IMR-90 (cell line): ENCODE results near the gene PPIL4. TPM values are rescaled to one million over a fixed set of nuclear protein-coding genes. Genes with fewer than 3 reads are reported as not detected.

Experiments
- ATAC-seq: fragments of 200-7000 bp; cut with Tn5 transposase; 2 replicates; pipeline ENCODE4 v1.9.1; 2020; ENCODE audit warnings: low read depth, mild to moderate bottlenecking, moderate library complexity
- BruUV-seq: library from RNA; stranded (reverse); fragments of 400-500 nt; replicated peaks from 2 replicates; lab custom pipeline; 2021; lab: Mats Ljungman, UMichigan
- CTCF ChIA-PET: fragments of 300-600 bp; formaldehyde crosslinking; extraction: SDS; loops from one replicate; lab custom pipeline; 2021; ENCODE audit warnings: antibody characterized with exemption; lab: Yijun Ruan, JAX
- POLR2A ChIA-PET: fragments of 300-600 bp; sonication (Branson Sonifier 250); formaldehyde crosslinking; loops from one replicate; lab custom pipeline; 2022; ENCODE audit warnings: antibody characterized with exemption; ENCODE audit not compliant: unreplicated experiment; lab: Charles Lee
- DNase-seq: peaks from one replicate; pipeline ENCODE4 v3.0.0; 2013
- H2AFZ ChIP-seq: replicated peaks from 2 replicates; pipeline ENCODE3; 2013; ENCODE audit warnings: low read length, mild to moderate bottlenecking; ENCODE audit not compliant: poor library complexity
- H2AK5ac ChIP-seq: 2 replicates; pipeline ENCODE4 v1.6.1; 2013; ENCODE audit warnings: low read depth, low read length, inconsistent platforms
- H2AK9ac ChIP-seq: replicated peaks from 2 replicates; pipeline ENCODE3; 2013; ENCODE audit warnings: mild to moderate bottlenecking, low read depth, low read length, moderate library complexity; ENCODE audit not compliant: poor library complexity
- H2BK120ac ChIP-seq: 2 replicates; pipeline ENCODE4 v1.6.1; 2013; ENCODE audit warnings: low read depth, low read length, inconsistent platforms
- H2BK15ac ChIP-seq: 3 replicates; pipeline ENCODE4 v1.6.1; 2013; ENCODE audit warnings: low read depth, low read length, inconsistent platforms
- H2BK20ac ChIP-seq: 2 replicates; pipeline ENCODE4 v1.6.1; 2013; ENCODE audit warnings: low read depth, mild to moderate bottlenecking, inconsistent platforms, low read length, moderate library complexity
- H2BK5ac ChIP-seq: 2 replicates; pipeline ENCODE4 v1.6.1; 2013; ENCODE audit warnings: mild to moderate bottlenecking, low read depth, low read length, inconsistent platforms; ENCODE audit not compliant: poor library complexity, severe bottlenecking
- H3K14ac ChIP-seq: replicated peaks from 2 replicates; pipeline ENCODE4 v1.6.1; 2013; ENCODE audit warnings: low read depth, low read length, inconsistent platforms
- H3K18ac ChIP-seq: 2 replicates; pipeline ENCODE4 v1.6.1; 2013; ENCODE audit warnings: low read depth, low read length, control low read depth
- H3K23ac ChIP-seq: 2 replicates; pipeline ENCODE4 v1.6.1; 2013; ENCODE audit warnings: low read depth, low read length, inconsistent platforms
- H3K27ac ChIP-seq: 2 replicates; pipeline ENCODE4 v1.5.1; 2013; ENCODE audit warnings: mild to moderate bottlenecking, control low read depth, low read length; ENCODE audit not compliant: insufficient read depth
- H3K27me3 ChIP-seq: 2 replicates; pipeline ENCODE4 v1.6.1; 2013; ENCODE audit warnings: low read length; ENCODE audit not compliant: control insufficient read depth, insufficient read depth
- H3K36me3 ChIP-seq: 2 replicates; pipeline ENCODE4 v1.6.1; 2013; ENCODE audit warnings: low read length, mixed read lengths; ENCODE audit not compliant: control insufficient read depth, insufficient read depth
- H3K4ac ChIP-seq: 2 replicates; pipeline ENCODE4 v1.6.1; 2013; ENCODE audit warnings: low read depth, low read length, inconsistent platforms
- H3K4me1 ChIP-seq: 2 replicates; pipeline ENCODE4 v1.6.1; 2013; ENCODE audit warnings: low read length, mixed read lengths; ENCODE audit not compliant: control insufficient read depth, insufficient read depth
- H3K4me2 ChIP-seq: 2 replicates; pipeline ENCODE4 v1.6.1; 2013; ENCODE audit warnings: low read depth, mild to moderate bottlenecking, control low read depth, low read length, moderate library complexity
- H3K4me3 ChIP-seq: 2 replicates; pipeline ENCODE4 v1.5.1; 2013; ENCODE audit warnings: low read depth, mild to moderate bottlenecking, control low read depth, low read length, moderate library complexity; ENCODE audit not compliant: insufficient read depth
- H3K56ac ChIP-seq: 2 replicates; pipeline ENCODE4 v1.6.1; 2013; ENCODE audit warnings: low read length, inconsistent platforms; ENCODE audit not compliant: insufficient read depth; ENCODE audit errors: extremely low read depth
- H3K79me1 ChIP-seq, 2 experiments: 2 replicates each; pipeline ENCODE4 v1.6.1; 2013; ENCODE audit warnings: low read length in 2 of 2, inconsistent platforms in 1 of 2, low read depth in 1 of 2
- H3K9ac ChIP-seq: 2 replicates; pipeline ENCODE4 v1.6.1; 2013; ENCODE audit warnings: low read depth, low read length, control low read depth
- H3K9me1 ChIP-seq: 2 replicates; pipeline ENCODE4 v1.6.1; 2013; ENCODE audit warnings: low read length, inconsistent platforms; ENCODE audit not compliant: insufficient read depth
- H3K9me3 ChIP-seq: 2 replicates; pipeline ENCODE4 v1.6.1; 2013; ENCODE audit warnings: low read length; ENCODE audit not compliant: control insufficient read depth, insufficient read depth
- H4K20me1 ChIP-seq: 2 replicates; pipeline ENCODE4 v1.6.1; 2013; ENCODE audit warnings: low read length, inconsistent platforms; ENCODE audit not compliant: insufficient read depth
- H4K5ac ChIP-seq: 2 replicates; pipeline ENCODE4 v1.6.1; 2013; ENCODE audit warnings: mild to moderate bottlenecking, low read depth, low read length, control low read depth
- H4K8ac ChIP-seq, 2 experiments: 2 replicates each; pipeline ENCODE4 v1.6.1; 2013; ENCODE audit warnings: low read depth in 2 of 2, low read length in 2 of 2, control low read depth in 1 of 2, inconsistent platforms in 1 of 2
- H4K91ac ChIP-seq: 2 replicates; pipeline ENCODE4 v1.6.1; 2013; ENCODE audit warnings: low read depth, low read length, inconsistent platforms; ENCODE audit not compliant: insufficient read depth
- CEBPB ChIP-seq: IDR thresholded peaks from 2 replicates; pipeline ENCODE4 v1.6.1; 2012; ENCODE audit warnings: low read depth, low read length, improper control_type of control experiment
- CHD1 ChIP-seq: IDR thresholded peaks from 2 replicates; pipeline ENCODE4 v1.6.1; 2012; ENCODE audit warnings: low read depth, low read length, improper control_type of control experiment
- FOS ChIP-seq: fragments of 150-350 bp; IDR thresholded peaks from 2 replicates; pipeline ENCODE4 v1.6.1; 2016; ENCODE audit warnings: low read depth, low read length
- MAFK ChIP-seq: IDR thresholded peaks from 2 replicates; pipeline ENCODE4 v1.6.1; 2012; ENCODE audit warnings: low read depth, low read length, improper control_type of control experiment
- MAZ ChIP-seq: IDR thresholded peaks from 2 replicates; pipeline ENCODE4 v1.6.1; 2012; ENCODE audit warnings: low read depth, mild to moderate bottlenecking, low read length, improper control_type of control experiment, moderate library complexity, borderline replicate concordance
- MXI1 ChIP-seq: IDR thresholded peaks from 2 replicates; pipeline ENCODE4 v1.6.1; 2012; ENCODE audit warnings: low read depth, mild to moderate bottlenecking, low read length, moderate library complexity, borderline replicate concordance
- NFE2L2 ChIP-seq: fragments of 150-350 bp; IDR thresholded peaks from 2 replicates; pipeline ENCODE4 v1.6.1; 2016; ENCODE audit warnings: low read depth, mild to moderate bottlenecking, low read length
- RFX5 ChIP-seq: IDR thresholded peaks from 2 replicates; pipeline ENCODE4 v1.8.0; 2012; ENCODE audit warnings: low read depth, mild to moderate bottlenecking, low read length, moderate library complexity
- SMC3 ChIP-seq: fragments of 150-350 bp; IDR thresholded peaks from 2 replicates; pipeline ENCODE4 v1.6.1; 2016; ENCODE audit warnings: low read depth, mild to moderate bottlenecking, antibody characterized with exemption, low read length, moderate library complexity
- WGBS, 2 experiments: methylation state at CpG; one replicate each; pipeline versions ENCODE4 v1.1.5 to v1.1.7; 2013; ENCODE audit warnings: missing lambda C conversion rate in 2 of 2; ENCODE audit not compliant: insufficient read length in 1 of 2; ENCODE audit errors: extremely low coverage in 2 of 2; 5-methylcytosine and 5-hydroxymethylcytosine counted together
- dilution Hi-C: fragments of 300-500 bp; cut with HindIII; formaldehyde crosslinking; loops from one replicate; pipeline ENCODE4 v1.14.3; 2018; ENCODE audit warnings: low sequenced_read_pairs; ENCODE audit not compliant: unreplicated experiment
- in situ Hi-C: fragments of 300-500 bp; cut with MboI; formaldehyde crosslinking; loops from 3 replicates; pipeline ENCODE4 v1.14.3; 2019; ENCODE audit warnings: low sequenced_read_pairs, inconsistent platforms, mixed read lengths
- intact Hi-C: fragments of 100-400 bp; cut with micrococcal nuclease; formaldehyde crosslinking; loops from 2 replicates; pipeline ENCODE4 v1.10.0; 2022
- polyA plus RNA-seq, 3 experiments: library from polyadenylated mRNA; depleted of rRNA; stranded (reverse); fragments of >200 nt; gene quantifications; 2 replicates each; pipeline ENCODE4 v1.2.3, GENCODE V29; 2012; ENCODE audit warnings: low replicate concordance in 1 of 3
- total RNA-seq: library from RNA; depleted of rRNA; stranded (reverse); fragments of >200 nt; gene quantifications from 2 replicates; pipeline ENCODE4 v1.2.3, GENCODE V29; 2012
- TF ChIP-seq, protein P1 (sequence below): fragments of 150-350 bp; IDR thresholded peaks from 2 replicates; pipeline ENCODE4 v1.6.1; 2017; ENCODE audit warnings: mild to moderate bottlenecking, antibody characterized with exemption, low read length, low read depth
- TF ChIP-seq, protein P2 (sequence below): conservative IDR thresholded peaks from 2 replicates; pipeline ENCODE4 v1.5.1; 2012; ENCODE audit warnings: mild to moderate bottlenecking, low read depth, low read length, improper control_type of control experiment
- TF ChIP-seq, protein P3 (sequence below): fragments of 150-350 bp; IDR thresholded peaks from 2 replicates; pipeline ENCODE4 v1.6.1; 2016; ENCODE audit warnings: low read depth, mild to moderate bottlenecking, low read length, moderate library complexity, borderline replicate concordance

The PPIL4 gene
- total and polyA plus RNA-seq, 2 of the 4 experiments (the other 2 are of a cell fraction) = 10.6 to 13.3 TPM

DNA sequence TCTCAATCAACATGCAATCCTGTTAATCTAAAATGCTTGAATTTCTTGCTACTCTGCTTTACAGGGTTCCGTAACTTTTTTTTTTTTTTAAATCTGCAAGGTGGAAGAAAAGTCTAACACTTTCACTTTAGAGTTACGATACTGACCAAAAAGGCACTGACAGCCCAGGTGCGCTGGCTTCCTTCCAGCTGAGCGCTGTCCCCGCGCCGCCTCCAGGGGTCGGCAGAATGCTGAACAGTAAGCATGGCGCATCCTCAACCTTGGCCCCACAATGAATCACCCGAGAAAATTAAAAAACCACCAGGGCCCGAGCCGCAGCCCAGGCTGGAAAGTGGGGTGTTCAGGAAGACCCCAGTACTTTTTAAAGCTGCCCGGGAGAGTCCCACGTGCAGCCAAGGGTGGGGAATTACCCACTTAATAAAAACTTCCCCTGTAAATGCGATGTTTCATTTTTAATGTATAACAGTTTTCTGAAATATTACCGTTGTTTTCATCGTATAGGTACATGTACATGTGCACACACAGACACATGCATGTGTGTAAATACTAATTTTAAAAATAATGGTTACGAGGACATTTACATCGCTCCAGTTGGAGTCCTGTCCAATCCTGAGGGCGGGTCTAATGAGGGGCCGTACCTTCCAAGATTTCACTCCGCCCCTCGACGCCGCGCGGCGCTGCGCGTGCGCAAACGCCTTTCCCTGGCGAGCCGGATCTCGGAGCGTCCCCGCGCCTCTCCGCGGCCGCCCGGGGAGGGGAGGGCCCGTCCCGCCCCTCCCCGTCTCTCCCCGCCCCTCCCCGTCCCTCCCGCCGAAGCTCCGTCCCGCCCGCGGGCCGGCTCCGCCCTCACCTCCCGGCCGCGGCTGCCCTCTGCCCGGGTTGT, 19.9 kb upstream of the PPIL4 start, which contains the start of gene GINM1:
TSS of gene GINM1 (plus strand) at position 849 of the 883 bp plus-strand sequence. CDS start 40 bp downstream, outside the sequence.
- POLR2A ChIA-PET = interaction anchor here (0.5 to 0.6 kb wide), 2 partner anchors 182 to 845 kb away, joined by 3 to 4 read pairs; no protein-coding TSS in a partner anchor
- peak; percentile 96 for ATAC-seq
- TF ChIP-seq, protein P1, sequence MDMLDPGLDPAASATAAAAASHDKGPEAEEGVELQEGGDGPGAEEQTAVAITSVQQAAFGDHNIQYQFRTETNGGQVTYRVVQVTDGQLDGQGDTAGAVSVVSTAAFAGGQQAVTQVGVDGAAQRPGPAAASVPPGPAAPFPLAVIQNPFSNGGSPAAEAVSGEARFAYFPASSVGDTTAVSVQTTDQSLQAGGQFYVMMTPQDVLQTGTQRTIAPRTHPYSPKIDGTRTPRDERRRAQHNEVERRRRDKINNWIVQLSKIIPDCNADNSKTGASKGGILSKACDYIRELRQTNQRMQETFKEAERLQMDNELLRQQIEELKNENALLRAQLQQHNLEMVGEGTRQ = no peak
- TF ChIP-seq MAFK (no peak), FOS (peak; percentile 37), CEBPB (no peak), SMC3 (no peak; the same call in 1 of the 2 replicates), CHD1 (no peak), NFE2L2 (no peak), MXI1 (peak; percentile 63; the same call in 1 of the 2 replicates), MAZ (no peak; the same call in 1 of the 2 replicates), RFX5 (no peak)
- TF ChIP-seq, protein P2, sequence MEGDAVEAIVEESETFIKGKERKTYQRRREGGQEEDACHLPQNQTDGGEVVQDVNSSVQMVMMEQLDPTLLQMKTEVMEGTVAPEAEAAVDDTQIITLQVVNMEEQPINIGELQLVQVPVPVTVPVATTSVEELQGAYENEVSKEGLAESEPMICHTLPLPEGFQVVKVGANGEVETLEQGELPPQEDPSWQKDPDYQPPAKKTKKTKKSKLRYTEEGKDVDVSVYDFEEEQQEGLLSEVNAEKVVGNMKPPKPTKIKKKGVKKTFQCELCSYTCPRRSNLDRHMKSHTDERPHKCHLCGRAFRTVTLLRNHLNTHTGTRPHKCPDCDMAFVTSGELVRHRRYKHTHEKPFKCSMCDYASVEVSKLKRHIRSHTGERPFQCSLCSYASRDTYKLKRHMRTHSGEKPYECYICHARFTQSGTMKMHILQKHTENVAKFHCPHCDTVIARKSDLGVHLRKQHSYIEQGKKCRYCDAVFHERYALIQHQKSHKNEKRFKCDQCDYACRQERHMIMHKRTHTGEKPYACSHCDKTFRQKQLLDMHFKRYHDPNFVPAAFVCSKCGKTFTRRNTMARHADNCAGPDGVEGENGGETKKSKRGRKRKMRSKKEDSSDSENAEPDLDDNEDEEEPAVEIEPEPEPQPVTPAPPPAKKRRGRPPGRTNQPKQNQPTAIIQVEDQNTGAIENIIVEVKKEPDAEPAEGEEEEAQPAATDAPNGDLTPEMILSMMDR = peak; percentile 64
- TF ChIP-seq, protein P3, sequence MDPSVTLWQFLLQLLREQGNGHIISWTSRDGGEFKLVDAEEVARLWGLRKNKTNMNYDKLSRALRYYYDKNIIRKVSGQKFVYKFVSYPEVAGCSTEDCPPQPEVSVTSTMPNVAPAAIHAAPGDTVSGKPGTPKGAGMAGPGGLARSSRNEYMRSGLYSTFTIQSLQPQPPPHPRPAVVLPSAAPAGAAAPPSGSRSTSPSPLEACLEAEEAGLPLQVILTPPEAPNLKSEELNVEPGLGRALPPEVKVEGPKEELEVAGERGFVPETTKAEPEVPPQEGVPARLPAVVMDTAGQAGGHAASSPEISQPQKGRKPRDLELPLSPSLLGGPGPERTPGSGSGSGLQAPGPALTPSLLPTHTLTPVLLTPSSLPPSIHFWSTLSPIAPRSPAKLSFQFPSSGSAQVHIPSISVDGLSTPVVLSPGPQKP = no peak

More for the DNA sequence above, 19.9 kb upstream of the PPIL4 start, which contains the start of gene GINM1:
- Histone ChIP-seq H4K91ac (no peak within 1 kb of the TSS), H3K4ac (peak within 1 kb of the TSS; percentile 24; the same call in 1 of the 2 replicates), H3K18ac (no peak within 1 kb of the TSS; the same call in 1 of the 2 replicates), H3K9me1 (peaks cover 3% of the 10 kb centered on the region), H2AK9ac (peak within 1 kb of the TSS; percentile 94), H2BK5ac (peak within 1 kb of the TSS; percentile 39), H2AK5ac (no peak within 1 kb of the TSS; the same call in 1 of the 2 replicates), H4K20me1 (peaks cover 9% of the 10 kb centered on the region; the same call in 1 of the 2 replicates), H4K8ac (no peak within 1 kb of the TSS), H3K4me3 (peak within 1 kb of the TSS; percentile 97), H3K4me1 (peaks cover 3% of the 10 kb centered on the region), H3K9me3 (no peaks in the 10 kb centered on the region), H3K36me3 (no peaks in the 10 kb centered on the region), H3K56ac (peak within 1 kb of the TSS; percentile 3; the same call in 1 of the 2 replicates), H3K23ac (peak within 1 kb of the TSS; percentile 76), H2BK20ac (no peak within 1 kb of the TSS), H3K9ac (peak within 1 kb of the TSS; percentile 78), H3K27ac (peak within 1 kb of the TSS; percentile 62), H2BK15ac (no peak within 1 kb of the TSS), H2AFZ (peak within 1 kb of the TSS; percentile 96), H3K79me1 (peaks cover 16 to 34% of the 10 kb centered on the region in 2 experiments), H3K27me3 (no peaks in the 10 kb centered on the region), H3K14ac (peak within 1 kb of the TSS; percentile 43), H2BK120ac (no peak within 1 kb of the TSS), H3K4me2 (peak within 1 kb of the TSS; percentile 92), H4K5ac (no peak within 1 kb of the TSS; the same call in 1 of the 2 replicates)
- in situ Hi-C loops = no loop called here
- no TSS peak for BruUV-seq
- dilution Hi-C loops = no loop called here
- DNase-seq = peak; percentile 92
- CTCF ChIA-PET = interaction anchor here (0.5 to 1.2 kb wide), 3 partner anchors 14 to 1708 kb away, joined by 3 to 4 read pairs (median 3); no protein-coding TSS in a partner anchor
- WGBS, 2 experiments = 0% methylated on average over 1 of the region's 59 CpGs; no CpG with 5 or more reads in 1 of the 2 experiments
- intact Hi-C loops = no loop called here
